HCT116 (cell line): ENCODE data around the gene ENOX1. TPM values are rescaled to one million over a fixed set of nuclear protein-coding genes. Genes with fewer than 3 reads are reported as not detected.

Experiments
- ATAC-seq: fragments of 200-7000 bp; cut with Tn5 transposase; 2 replicates; pipeline ENCODE4 v1.9.1; 2020; ENCODE audit warnings: mild to moderate bottlenecking, moderate library complexity
- BruUV-seq: library from RNA; stranded (reverse); fragments of 400-500 nt; replicated peaks from 2 replicates; lab custom pipeline; 2021; lab: Mats Ljungman, UMichigan
- CTCF ChIA-PET: fragments of 300-600 bp; sonication (Branson Sonifier 250); formaldehyde crosslinking; loops from one replicate; lab custom pipeline; 2021; ENCODE audit warnings: antibody characterized with exemption; lab: Charles Lee
- POLR2A ChIA-PET: fragments of 300-600, 350-600 bp; sonication (Branson Sonifier 250); formaldehyde crosslinking; loops from one replicate; lab custom pipeline; 2021; ENCODE audit warnings: antibody characterized with exemption; lab: Charles Lee
- RAD21 ChIA-PET, 2 experiments: fragments of 300-600 bp; sonication (Branson Sonifier 250); formaldehyde crosslinking; loops; one replicate each; lab custom pipeline; 2023; ENCODE audit warnings: low total read pairs in 2 of 2; ENCODE audit not compliant: uncharacterized antibody in 2 of 2, unreplicated experiment in 2 of 2, low non-redundant PET in 1 of 2; lab: Charles Lee
- DNase-seq: peaks from one replicate; pipeline ENCODE4 v3.0.0-alpha.2; 2010; ENCODE audit warnings: low read depth, low spot score
- H2AFZ ChIP-seq: fragments of 200-600 bp; shearing (Covaris generic), sonication (generic); 2 replicates; pipeline ENCODE4 v1.6.1; 2017; ENCODE audit warnings: low read depth, mixed run types, mixed read lengths, antibody characterized with exemption, low read length; ENCODE audit not compliant: poor library complexity, severe bottlenecking
- H3K27ac ChIP-seq: 2 replicates; pipeline ENCODE4 v1.5.1; 2012; ENCODE audit warnings: low read depth, low read length
- H3K27me3 ChIP-seq: fragments of 200-600 bp; sonication (generic); 2 replicates; pipeline ENCODE4 v1.6.1; 2016; ENCODE audit warnings: mixed run types, low read length, mixed read lengths; ENCODE audit not compliant: insufficient read depth
- H3K36me3 ChIP-seq, 2 experiments: fragments of 200-500 bp in 1 of 2; fragments of 200-600 bp in 1 of 2; sonication (Bioruptor generic) in 1 of 2; sonication (generic) in 1 of 2; 2 replicates each; pipeline versions ENCODE4 v1.5.1 to v1.6.1; 2014 to 2016; ENCODE audit warnings: low read length in 2 of 2, inconsistent platforms in 1 of 2, mixed read lengths in 1 of 2, mixed run types in 1 of 2; ENCODE audit not compliant: insufficient read depth in 2 of 2, control insufficient read depth in 1 of 2
- H3K4me1 ChIP-seq, 2 experiments: fragments of 200-600 bp in 1 of 2; sonication (generic) in 1 of 2; 2 replicates each; pipeline versions ENCODE4 v1.5.1 to v1.6.1; 2012 to 2017; ENCODE audit warnings: low read length in 2 of 2, inconsistent platforms in 1 of 2, mild to moderate bottlenecking in 1 of 2, mixed read lengths in 1 of 2, mixed run types in 1 of 2, moderate library complexity in 1 of 2; ENCODE audit not compliant: insufficient read depth in 2 of 2, control insufficient read depth in 1 of 2
- H3K4me2 ChIP-seq: fragments of 200-600 bp; sonication (generic); 2 replicates; pipeline ENCODE4 v1.6.1; 2017; ENCODE audit warnings: mixed run types, low read length, mixed read lengths
- H3K4me3 ChIP-seq, 2 experiments: fragments of 200-600 bp in 1 of 2; sonication (generic) in 1 of 2; replicated peaks in 1 of 2; 2 replicates each; pipeline ENCODE4 v1.5.1; 2011 to 2016; ENCODE audit warnings: low read length in 2 of 2, control low read depth in 1 of 2, low read depth in 1 of 2, mild to moderate bottlenecking in 1 of 2, mixed read lengths in 1 of 2, mixed run types in 1 of 2
- H3K79me2 ChIP-seq: fragments of 200-600 bp; sonication (generic); 2 replicates; pipeline ENCODE4 v1.6.1; 2017; ENCODE audit warnings: mild to moderate bottlenecking, mixed run types, low read length, moderate library complexity, mixed read lengths; ENCODE audit not compliant: insufficient read depth
- H3K9ac ChIP-seq: fragments of 200-600 bp; sonication (generic); 2 replicates; pipeline ENCODE4 v1.6.1; 2016; ENCODE audit warnings: low read length, mixed read lengths
- H3K9me2 ChIP-seq: fragments of 200-600 bp; sonication (generic), shearing (Covaris generic); 2 replicates; pipeline ENCODE4 v1.6.1; 2017; ENCODE audit warnings: mixed run types, mild to moderate bottlenecking, moderate library complexity; ENCODE audit not compliant: insufficient read depth
- H3K9me3 ChIP-seq, 2 experiments: fragments of 200-500 bp in 1 of 2; fragments of 200-600 bp in 1 of 2; sonication (Bioruptor generic) in 1 of 2; sonication (generic) in 1 of 2; 2 replicates each; pipeline ENCODE4 v1.6.1; 2014 to 2017; ENCODE audit warnings: low read length in 2 of 2, mixed read lengths in 2 of 2, inconsistent platforms in 1 of 2, low read depth in 1 of 2, mild to moderate bottlenecking in 1 of 2, mixed run types in 1 of 2, moderate library complexity in 1 of 2; ENCODE audit not compliant: control insufficient read depth in 1 of 2, insufficient read depth in 1 of 2
- H4K20me1 ChIP-seq: fragments of 200-600 bp; sonication (generic), shearing (Covaris generic); 2 replicates; pipeline ENCODE4 v1.6.1; 2017; ENCODE audit warnings: mixed run types, mild to moderate bottlenecking, moderate library complexity; ENCODE audit not compliant: insufficient read depth
- CBX3 ChIP-seq: IDR thresholded peaks from 2 replicates; pipeline ENCODE4 v1.6.1; 2012; ENCODE audit warnings: low read depth
- CEBPB ChIP-seq: IDR thresholded peaks from 2 replicates; pipeline ENCODE4 v1.6.1; 2012; ENCODE audit warnings: low read depth
- CTCF ChIP-seq, 3 experiments: fragments of 200-600 bp in 1 of 3; sonication (generic) in 1 of 3; IDR thresholded peaks in 2 of 3; conservative IDR thresholded peaks in 1 of 3; 2 replicates each; pipeline ENCODE4 v1.5.1; 2012 to 2017; ENCODE audit warnings: low read depth in 2 of 3, low read length in 2 of 3, antibody characterized with exemption in 1 of 3, borderline replicate concordance in 1 of 3, control low read depth in 1 of 3, mild to moderate bottlenecking in 1 of 3, mixed read lengths in 1 of 3, mixed run types in 1 of 3, moderate library complexity in 1 of 3; ENCODE audit not compliant: insufficient read depth in 1 of 3
- ELF1 ChIP-seq: IDR thresholded peaks from 2 replicates; pipeline ENCODE4 v1.6.1; 2012; ENCODE audit warnings: low read depth, borderline replicate concordance
- EZH2 ChIP-seq: fragments of 200-600 bp; sonication (generic); IDR thresholded peaks from 2 replicates; pipeline ENCODE4 v1.6.1; 2017; ENCODE audit warnings: antibody characterized with exemption, mixed run types
- EZH2phosphoT487 ChIP-seq: fragments of 200-600 bp; IDR thresholded peaks from 2 replicates; pipeline ENCODE4 v1.6.1; 2018; ENCODE audit warnings: antibody characterized with exemption, borderline replicate concordance
- MAX ChIP-seq: IDR thresholded peaks from 2 replicates; pipeline ENCODE4 v1.6.1; 2012
- POLR2A ChIP-seq: IDR thresholded peaks from 2 replicates; pipeline ENCODE4 v1.7.0; 2011; ENCODE audit warnings: borderline replicate concordance; ENCODE audit not compliant: insufficient read depth, insufficient read length; ENCODE audit errors: extremely low read depth
- POLR2AphosphoS5 ChIP-seq: IDR thresholded peaks from 2 replicates; pipeline ENCODE4 v1.6.1; 2011; ENCODE audit warnings: mild to moderate bottlenecking, low read depth, low read length, moderate library complexity
- RAD21 ChIP-seq: IDR thresholded peaks from 2 replicates; pipeline ENCODE4 v1.6.1; 2012; ENCODE audit warnings: low read depth, mild to moderate bottlenecking
- SP1 ChIP-seq: IDR thresholded peaks from 2 replicates; pipeline ENCODE4 v1.6.1; 2012; ENCODE audit warnings: low read depth
- SRF ChIP-seq: IDR thresholded peaks from 2 replicates; pipeline ENCODE4 v1.6.1; 2012; ENCODE audit warnings: low read depth
- TCF7L2 ChIP-seq: IDR thresholded peaks from 2 replicates; pipeline ENCODE4 v1.7.0; 2011; ENCODE audit warnings: borderline replicate concordance, inconsistent platforms; ENCODE audit not compliant: insufficient read depth, insufficient read length; ENCODE audit errors: extremely low read depth
- YY1 ChIP-seq: IDR thresholded peaks from 2 replicates; pipeline ENCODE4 v1.6.1; 2011; ENCODE audit warnings: low read length, low read depth, moderate library complexity, mild to moderate bottlenecking; ENCODE audit not compliant: insufficient replicate concordance; ENCODE audit errors: extremely low read depth
- ZNF274 ChIP-seq: fragments of 200-500 bp; sonication (Bioruptor generic); IDR thresholded peaks from 2 replicates; pipeline ENCODE4 v1.6.1; 2014; ENCODE audit warnings: mild to moderate bottlenecking, low read depth, low read length, inconsistent platforms
- intact Hi-C: fragments of 100-400 bp; cut with micrococcal nuclease; formaldehyde crosslinking; loops from 2 replicates; pipeline ENCODE4 v1.10.0; 2022
- total RNA-seq: library from RNA; stranded (reverse); gene quantifications from one replicate; pipeline ENCODE4 v1.2.1, GENCODE V29; 2021; ENCODE audit not compliant: unreplicated experiment
- TF ChIP-seq, protein P1 (sequence below): IDR thresholded peaks from 2 replicates; pipeline ENCODE4 v1.6.1; 2011; ENCODE audit warnings: mild to moderate bottlenecking, low read length, moderate library complexity; ENCODE audit not compliant: insufficient replicate concordance; ENCODE audit errors: extremely low read depth
- TF ChIP-seq, protein P2 (sequence below): IDR thresholded peaks from 2 replicates; pipeline ENCODE4 v1.6.1; 2012; ENCODE audit warnings: low read depth

ENOX1 gene
- total RNA-seq, 1 experiment from 2014 or later, result 4.5 TPM

DNA sequence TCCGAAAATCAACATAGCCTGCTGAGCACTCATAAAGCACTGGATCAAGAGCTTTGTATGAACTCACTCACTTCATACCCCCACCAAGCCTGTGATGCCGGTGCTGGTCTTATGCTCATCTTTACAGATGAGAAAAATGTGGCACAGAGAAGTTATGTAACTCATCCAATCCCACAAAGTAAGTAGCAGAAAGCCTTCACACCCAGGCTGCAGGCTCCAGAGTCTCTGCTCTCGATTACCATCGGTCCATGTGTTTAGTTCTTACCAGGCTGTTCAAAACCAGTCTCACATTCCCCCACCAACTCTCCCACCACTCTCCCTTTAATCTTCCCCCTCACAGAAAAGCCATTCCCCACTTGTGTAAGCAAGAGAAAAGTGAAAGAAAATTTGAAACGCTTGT, 487.4 kb downstream of the ENOX1 start:
- no peaks in the 10 kb centered on the region for H3K9me2 ChIP-seq
- no peaks in the 10 kb centered on the region for H3K27me3 ChIP-seq
- TF ChIP-seq SRF, result no peak
- no peak for TF ChIP-seq SP1
- TF ChIP-seq, protein P1, sequence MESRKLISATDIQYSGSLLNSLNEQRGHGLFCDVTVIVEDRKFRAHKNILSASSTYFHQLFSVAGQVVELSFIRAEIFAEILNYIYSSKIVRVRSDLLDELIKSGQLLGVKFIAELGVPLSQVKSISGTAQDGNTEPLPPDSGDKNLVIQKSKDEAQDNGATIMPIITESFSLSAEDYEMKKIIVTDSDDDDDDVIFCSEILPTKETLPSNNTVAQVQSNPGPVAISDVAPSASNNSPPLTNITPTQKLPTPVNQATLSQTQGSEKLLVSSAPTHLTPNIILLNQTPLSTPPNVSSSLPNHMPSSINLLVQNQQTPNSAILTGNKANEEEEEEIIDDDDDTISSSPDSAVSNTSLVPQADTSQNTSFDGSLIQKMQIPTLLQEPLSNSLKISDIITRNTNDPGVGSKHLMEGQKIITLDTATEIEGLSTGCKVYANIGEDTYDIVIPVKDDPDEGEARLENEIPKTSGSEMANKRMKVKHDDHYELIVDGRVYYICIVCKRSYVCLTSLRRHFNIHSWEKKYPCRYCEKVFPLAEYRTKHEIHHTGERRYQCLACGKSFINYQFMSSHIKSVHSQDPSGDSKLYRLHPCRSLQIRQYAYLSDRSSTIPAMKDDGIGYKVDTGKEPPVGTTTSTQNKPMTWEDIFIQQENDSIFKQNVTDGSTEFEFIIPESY, result no peak
- TF ChIP-seq MAX, result no peak
- no peak for TF ChIP-seq EZH2
- TF ChIP-seq ELF1, result no peak
- no peak for TF ChIP-seq POLR2A
- TF ChIP-seq ZNF274, result no peak
- TF ChIP-seq CTCF (IDR thresholded peaks at IDR 0.05 in 2 of 3, conservative IDR thresholded peaks at IDR 0.05 in 1 of 3; ENCODE audit: borderline replicate concordance in 1 of 3, insufficient read depth in 1 of 3, low read depth in 2 of 3, low read length in 2 of 3), result no peak
- no peak for TF ChIP-seq TCF7L2
- no peak for TF ChIP-seq POLR2AphosphoS5
- TF ChIP-seq RAD21, result no peak
- TF ChIP-seq EZH2phosphoT487, result no peak
- TF ChIP-seq YY1, result no peak
- no peak for TF ChIP-seq CEBPB
- TF ChIP-seq CBX3, result no peak
- TF ChIP-seq, protein P2, sequence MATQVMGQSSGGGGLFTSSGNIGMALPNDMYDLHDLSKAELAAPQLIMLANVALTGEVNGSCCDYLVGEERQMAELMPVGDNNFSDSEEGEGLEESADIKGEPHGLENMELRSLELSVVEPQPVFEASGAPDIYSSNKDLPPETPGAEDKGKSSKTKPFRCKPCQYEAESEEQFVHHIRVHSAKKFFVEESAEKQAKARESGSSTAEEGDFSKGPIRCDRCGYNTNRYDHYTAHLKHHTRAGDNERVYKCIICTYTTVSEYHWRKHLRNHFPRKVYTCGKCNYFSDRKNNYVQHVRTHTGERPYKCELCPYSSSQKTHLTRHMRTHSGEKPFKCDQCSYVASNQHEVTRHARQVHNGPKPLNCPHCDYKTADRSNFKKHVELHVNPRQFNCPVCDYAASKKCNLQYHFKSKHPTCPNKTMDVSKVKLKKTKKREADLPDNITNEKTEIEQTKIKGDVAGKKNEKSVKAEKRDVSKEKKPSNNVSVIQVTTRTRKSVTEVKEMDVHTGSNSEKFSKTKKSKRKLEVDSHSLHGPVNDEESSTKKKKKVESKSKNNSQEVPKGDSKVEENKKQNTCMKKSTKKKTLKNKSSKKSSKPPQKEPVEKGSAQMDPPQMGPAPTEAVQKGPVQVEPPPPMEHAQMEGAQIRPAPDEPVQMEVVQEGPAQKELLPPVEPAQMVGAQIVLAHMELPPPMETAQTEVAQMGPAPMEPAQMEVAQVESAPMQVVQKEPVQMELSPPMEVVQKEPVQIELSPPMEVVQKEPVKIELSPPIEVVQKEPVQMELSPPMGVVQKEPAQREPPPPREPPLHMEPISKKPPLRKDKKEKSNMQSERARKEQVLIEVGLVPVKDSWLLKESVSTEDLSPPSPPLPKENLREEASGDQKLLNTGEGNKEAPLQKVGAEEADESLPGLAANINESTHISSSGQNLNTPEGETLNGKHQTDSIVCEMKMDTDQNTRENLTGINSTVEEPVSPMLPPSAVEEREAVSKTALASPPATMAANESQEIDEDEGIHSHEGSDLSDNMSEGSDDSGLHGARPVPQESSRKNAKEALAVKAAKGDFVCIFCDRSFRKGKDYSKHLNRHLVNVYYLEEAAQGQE, result no peak
- H3K9ac ChIP-seq, result no peak overlapping the region
- H3K79me2 ChIP-seq, result no peaks in the 10 kb centered on the region
- H3K4me1 ChIP-seq, result no peaks in the 10 kb centered on the region
- no peak overlapping the region for H3K4me3 ChIP-seq
- CTCF ChIA-PET, result no interaction called here
- no peaks in the 10 kb centered on the region for H3K9me3 ChIP-seq
- POLR2A ChIA-PET, result no interaction called here
- no peak overlapping the region for H2AFZ ChIP-seq
- H4K20me1 ChIP-seq, result no peaks in the 10 kb centered on the region
- BruUV-seq, result no TSS peak
- H3K27ac ChIP-seq, result no peak overlapping the region
- no peak for DNase-seq
- RAD21 ChIA-PET, result no interaction called here
- H3K4me2 ChIP-seq, result no peak overlapping the region
- ATAC-seq, result no peak
- no peaks in the 10 kb centered on the region for H3K36me3 ChIP-seq
- intact Hi-C loops, result no loop called here
